Right renal cortex interstitium (tissue), 3 donors: ENCODE measurements around the gene VTI1B. TPM values are rescaled to one million over a fixed set of nuclear protein-coding genes. Genes with fewer than 3 reads are reported as not detected.

Source experiments
- DNase-seq, 3 donors: peaks; one replicate each; pipeline ENCODE4 v3.0.0-alpha.2; 2013; ENCODE audit warnings: low read depth in 3 of 3, low spot score in 2 of 3
- polyA plus RNA-seq, 3 donors: library from polyadenylated mRNA; unstranded; fragments of 120-200 nt; gene quantifications; one replicate each; pipeline ENCODE4 v1.2.1, GENCODE V29; 2013; ENCODE audit not compliant: insufficient read length in 3 of 3

Gene VTI1B
- polyA plus RNA-seq, 3 donors = 126 to 131 (median 128) TPM

DNA sequence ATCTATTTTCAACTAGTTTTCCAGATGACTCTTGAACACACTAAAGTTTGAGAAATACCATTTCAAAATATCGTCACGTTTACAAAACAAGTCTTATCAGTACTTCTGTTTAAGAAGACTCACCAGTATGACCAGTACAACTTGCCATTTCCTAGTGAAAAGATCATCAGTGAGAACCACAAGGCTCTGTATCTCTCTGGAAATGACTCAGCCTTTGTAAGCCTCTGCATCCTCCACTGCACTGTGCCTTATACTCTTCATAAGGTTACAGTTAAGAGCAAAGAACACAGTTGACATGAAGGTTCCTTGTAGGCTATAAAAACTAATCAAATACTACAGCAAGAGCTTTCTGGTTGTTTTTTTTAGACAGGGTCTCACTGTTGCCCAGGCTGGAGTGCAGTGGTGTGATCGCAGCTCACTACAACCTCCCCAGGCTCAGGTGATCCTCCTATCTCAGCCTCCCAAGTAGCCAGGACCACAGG is 5.7 kb upstream of the VTI1B start:
- DNase-seq = no peak

DNA sequence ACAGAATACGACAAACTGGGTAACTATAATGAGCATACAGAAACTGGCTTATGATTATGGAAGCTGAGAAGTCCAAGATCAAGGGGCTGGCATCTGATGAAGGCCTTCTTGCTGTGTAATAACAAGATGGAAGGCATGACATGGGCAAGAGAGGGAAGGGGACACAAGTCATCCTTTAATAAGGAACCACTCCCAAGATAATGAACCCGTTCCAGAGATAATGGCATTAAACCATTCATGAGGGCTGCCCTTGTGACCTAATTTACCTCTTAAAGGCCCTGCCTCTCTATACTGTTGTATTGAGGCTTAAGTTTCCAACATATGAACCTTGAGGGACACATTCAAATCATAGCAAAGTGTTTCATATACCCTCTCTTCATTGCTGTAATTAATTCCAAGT is 4.6 kb upstream of the VTI1B start:
- no peak for DNase-seq

DNA sequence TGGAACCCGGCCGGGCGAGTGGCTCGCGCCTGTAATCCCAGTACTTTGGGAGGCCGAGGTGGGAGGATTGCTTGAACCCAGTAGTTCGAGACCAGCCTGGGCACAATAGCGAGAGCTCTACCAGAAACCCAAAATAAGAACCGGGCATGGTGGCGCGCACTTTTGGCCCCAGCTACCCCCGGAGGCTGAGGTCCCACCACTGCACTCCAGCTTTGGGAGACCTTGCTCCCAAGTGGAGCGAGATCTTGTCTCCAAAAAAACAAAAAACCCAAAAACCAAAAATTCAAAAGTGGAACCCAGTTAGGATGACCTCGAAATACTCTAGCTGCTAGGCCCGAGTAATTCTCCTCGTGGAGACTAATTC is 769 bp upstream of the VTI1B start:
- no peak for DNase-seq

DNA sequence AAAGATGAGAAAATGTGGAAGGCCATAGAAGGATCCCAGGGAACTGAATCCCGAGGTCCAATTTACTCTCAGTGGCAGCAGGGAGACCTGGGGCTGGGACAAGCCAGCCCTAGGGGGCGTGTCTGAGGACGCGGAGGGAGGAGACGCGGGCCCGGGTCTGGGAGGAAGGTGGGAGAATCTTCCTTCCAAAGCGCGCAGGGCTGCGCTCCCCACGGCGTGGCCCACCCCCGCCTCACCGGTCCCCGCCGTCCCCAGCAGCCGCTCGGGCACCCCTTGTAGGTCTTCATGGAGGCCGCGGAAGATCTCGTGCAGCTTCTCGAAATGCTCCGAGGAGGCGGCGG is 323 bp downstream of the VTI1B start:
- DNase-seq = peak in 2 of 3 donors; percentile 49 to 57

DNA sequence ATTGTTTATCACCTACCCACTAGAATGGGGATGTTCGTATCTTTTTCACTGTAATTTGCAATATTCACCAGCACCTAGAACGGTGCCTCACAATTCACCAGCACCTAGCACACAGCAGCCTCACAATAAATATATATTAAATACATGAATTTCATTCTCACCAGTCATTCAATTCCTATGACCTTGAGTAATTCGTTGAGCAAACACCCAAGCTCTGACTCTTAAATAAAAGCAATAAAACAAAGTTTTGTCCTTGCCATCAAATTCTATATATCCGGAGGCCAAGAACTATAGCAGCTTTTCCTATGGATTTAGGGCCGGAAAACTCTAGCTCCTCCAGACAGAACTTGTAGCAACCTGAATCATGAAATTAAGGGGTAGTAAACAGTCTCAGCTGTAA is 981 bp downstream of the VTI1B start:
- no peak for DNase-seq

DNA sequence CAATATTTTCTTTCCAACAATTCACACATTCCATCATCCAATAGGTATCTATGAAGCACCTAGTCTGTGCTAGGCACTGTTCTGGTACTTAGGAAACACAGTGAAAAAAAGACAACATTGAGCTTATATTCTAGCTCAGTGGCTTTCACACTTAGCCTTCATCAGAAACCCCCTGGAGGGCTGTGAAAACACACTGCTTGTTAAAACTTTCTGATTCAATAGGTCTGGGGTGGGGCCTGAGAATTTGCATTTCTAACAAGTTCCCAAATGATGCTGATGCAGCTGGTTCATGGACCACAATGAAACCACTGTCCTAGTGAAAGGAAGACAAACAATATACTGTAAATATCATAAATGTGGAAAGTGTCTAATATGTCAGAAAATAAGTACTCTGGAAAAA is 5.9 kb downstream of the VTI1B start:
- DNase-seq = no peak

DNA sequence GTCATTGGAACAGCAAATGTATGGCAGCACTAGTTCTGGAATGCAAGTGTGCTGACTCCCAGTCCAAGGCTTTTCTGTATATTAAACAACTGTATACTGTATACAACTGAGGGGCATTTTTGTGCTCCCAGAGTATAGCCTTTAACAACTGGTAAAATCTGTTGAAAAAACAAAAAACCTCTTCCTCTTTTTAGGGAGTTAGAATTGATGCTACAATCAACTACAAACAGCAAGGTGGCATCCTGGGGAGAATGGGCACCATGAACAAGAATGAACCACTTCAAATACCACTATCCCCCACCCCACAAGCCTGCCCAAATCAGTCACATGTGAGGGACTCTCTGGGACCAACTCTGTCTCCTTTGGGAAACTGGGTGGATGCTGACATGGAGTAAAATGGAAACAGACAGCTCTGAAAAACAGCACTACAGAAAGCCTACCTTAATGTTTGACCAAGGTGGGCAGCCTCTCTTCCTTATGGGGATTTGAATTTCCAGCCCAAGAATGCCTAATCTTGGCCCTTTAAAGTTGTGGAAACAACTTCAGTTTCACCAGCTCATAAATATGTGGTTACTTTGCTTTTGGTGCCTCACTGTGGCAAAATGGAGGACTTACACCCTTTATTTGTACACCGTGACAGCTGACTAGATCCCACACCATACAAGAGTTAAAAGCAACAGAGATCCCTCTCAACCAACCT is 7.5 kb downstream of the VTI1B start:
- peak in 1 of 3 donors; percentile 36 for DNase-seq

DNA sequence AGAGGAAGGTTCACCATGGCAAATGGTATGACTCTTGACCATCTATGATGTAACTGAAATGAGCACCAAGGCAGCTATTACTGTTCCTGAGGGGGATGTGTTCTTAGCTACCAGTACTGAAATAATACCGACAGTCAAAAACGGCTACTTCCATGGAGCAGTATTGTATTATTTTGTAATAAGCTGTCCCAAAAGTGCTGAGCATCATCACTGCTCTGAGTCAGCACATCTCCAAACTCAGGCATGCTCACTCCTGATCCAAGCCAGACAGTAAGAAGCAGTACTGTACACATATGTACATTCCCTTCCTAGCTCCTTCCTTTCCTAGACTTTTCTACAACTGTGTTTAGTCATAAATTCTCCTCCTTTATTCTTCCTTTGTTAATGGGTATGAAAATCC is 8.6 kb downstream of the VTI1B start:
- DNase-seq = no peak

DNA sequence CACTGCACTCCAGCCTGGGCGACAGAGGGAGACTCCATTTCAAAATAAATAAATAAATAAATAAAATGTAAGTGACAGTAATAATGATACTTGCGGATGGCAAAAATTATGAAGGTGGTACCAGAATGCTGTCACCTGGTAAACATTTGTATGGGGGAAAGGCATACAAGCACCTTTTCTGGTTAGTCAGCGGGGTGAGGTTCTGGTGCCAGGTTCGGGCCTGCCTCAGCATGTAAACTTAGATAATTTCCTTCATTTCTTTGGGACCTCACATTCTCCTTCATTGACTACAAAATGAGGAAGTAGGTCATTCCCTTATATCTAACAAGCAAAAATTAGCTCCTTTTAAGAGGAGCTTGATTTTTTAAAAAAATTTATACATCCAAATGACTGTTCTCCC is 10.8 kb downstream of the VTI1B start:
- no peak for DNase-seq

DNA sequence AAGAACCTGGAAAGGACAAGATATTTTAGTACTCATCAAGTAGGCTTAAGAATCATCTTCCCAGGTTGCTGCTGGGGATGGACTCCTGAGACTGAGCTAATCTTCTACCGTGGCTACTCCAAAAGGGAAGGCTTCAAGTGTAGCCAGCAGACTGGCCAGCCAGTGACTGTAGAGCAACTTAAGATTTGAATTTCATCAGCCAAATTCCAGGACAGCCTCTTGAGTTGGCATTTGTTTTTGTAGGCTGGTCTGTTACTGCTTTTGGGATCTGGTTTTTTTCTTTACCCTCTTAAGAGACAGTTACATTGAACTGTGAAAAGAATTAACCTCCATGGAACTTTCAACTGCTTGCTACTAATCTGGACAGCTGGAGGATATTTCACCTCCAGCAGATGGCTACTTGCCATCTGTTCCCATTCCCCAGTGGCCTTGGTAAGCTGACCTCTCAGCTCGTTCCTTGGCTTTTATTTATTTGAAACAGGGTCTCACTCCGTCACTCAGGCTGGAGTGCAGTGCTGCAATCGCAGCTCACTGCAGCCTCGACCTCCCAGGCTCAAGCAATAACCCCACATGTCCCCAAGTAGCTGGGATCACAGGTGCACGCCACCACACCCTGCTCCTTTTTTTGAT is 20.7 kb downstream of the VTI1B start:
- no peak for DNase-seq

DNA sequence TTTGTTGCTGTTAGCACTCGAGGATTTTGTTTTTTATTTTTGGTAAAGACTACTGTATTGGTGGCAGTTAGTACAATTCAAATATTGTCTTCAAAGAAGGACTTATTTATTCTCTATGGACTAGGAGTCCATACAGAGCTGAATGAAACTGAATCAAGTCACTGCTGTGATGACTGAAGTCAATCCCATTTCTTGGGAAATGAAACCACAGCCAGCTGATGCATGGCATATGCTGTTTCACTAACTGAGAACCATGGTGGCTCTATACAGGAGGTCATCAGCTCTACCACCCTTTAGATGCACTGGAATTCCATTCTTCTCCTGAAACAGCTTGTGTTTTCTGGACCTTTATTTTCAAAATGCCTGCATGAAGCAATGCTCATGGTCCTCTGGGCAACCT is 22.2 kb downstream of the VTI1B start:
- DNase-seq = no peak

DNA sequence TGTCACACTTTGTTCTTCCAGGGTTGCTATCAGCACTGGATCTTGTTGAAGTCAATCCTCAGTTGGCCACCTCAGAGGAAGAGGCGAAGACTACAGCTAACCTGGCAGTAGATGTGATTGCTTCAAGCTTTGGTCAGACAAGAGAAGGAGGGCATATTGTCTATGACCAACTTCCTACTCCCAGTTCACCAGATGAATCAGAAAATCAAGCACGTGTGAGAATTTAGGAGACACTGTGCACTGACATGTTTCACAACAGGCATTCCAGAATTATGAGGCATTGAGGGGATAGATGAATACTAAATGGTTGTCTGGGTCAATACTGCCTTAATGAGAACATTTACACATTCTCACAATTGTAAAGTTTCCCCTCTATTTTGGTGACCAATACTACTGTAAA is 23.7 kb downstream of the VTI1B start:
- DNase-seq = no peak

DNA sequence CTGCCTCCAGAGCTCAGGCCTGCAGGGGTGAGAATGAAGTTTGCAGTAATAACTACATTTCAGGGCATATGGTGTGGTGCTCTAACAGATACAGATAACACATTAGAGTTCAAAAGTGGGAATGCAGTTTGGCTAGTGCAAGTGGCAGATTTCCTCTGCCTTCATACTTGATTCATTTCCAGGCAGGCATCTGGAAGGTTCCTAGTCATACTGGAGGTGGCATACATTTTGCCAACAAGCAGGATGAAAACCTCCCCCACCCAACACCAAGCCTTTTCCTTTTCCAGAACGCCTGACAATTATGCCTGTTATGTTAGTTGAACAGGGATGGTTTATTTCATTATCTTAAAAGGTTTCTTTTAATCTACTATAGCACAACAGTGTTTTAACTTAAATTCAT is 24.3 kb downstream of the VTI1B start:
- DNase-seq = no peak

DNA sequence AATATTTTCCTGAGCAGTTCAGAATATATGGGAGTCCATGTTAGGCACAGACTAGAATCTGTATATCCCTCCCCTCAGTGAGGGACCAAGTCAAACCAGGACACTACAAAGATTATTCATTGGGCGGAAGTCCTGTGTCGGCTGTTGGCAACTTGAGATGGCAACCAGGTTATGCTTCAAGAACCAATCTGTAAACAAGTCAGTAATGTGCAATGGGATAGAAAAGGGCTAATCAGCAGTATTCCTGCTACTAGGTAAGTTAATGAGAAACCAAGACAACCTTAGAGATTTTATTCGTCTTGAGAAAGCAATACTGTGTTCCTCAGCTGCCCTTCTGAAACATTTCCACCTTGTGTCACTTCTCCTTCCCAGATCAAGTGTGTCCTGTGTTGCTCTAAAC is 28.3 kb downstream of the VTI1B start:
- no peak for DNase-seq

DNA sequence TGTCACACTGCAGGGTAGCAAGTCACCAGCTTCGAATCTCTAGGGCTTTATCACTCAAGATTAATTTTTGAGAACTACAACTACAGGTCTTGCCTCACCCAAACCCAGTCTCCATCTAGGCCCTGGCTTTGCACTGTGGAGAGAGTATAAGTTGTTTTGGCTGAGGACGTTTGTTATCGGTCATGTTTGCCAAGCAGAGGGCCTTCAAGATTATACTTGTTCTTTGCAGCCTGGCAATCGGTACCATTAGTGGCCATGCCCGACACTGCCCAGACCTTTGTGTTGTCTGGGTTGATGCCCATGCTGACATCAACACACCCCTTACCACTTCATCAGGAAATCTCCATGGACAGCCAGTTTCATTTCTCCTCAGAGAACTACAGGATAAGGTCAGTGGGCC is 29.0 kb downstream of the VTI1B start:
- DNase-seq = no peak

DNA sequence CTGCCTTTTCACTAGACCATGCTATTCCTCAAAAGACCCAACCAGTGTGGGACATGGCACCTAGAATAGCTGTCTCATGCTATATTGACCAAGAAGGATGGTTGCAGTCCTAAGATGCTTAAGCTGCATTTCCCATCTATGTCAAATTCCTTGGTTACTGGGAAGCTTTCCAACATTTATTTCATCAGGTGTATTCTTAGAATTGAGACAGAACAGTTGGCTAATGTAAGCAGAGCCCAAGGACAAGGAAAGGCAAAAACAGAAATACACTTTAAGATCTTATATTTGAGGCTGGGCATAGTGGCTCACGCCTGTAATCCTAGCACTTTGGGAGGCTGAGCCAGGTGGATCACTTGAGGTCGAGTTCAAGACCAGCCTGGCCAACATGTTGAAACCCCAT is 30.0 kb downstream of the VTI1B start:
- no peak for DNase-seq

DNA sequence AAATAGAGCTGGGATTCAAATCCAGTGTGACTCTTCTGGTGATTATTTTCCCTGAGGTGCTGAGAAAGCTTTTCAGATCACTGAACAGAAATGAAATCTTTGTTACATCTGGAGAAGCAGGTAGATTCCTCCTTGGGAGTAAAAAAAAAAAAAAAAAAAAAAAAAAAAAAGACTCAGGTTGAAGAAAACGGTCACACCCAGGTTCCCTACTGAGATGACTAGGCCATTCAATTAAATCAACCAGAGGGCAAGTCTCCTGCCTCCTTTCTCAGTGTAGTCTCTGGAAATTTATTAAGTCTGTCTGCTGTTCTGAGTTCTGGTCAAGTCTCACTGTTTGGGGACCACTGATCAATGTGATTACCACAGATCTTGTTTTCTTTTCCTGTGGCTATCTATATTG is 30.7 kb downstream of the VTI1B start:
- no peak for DNase-seq

DNA sequence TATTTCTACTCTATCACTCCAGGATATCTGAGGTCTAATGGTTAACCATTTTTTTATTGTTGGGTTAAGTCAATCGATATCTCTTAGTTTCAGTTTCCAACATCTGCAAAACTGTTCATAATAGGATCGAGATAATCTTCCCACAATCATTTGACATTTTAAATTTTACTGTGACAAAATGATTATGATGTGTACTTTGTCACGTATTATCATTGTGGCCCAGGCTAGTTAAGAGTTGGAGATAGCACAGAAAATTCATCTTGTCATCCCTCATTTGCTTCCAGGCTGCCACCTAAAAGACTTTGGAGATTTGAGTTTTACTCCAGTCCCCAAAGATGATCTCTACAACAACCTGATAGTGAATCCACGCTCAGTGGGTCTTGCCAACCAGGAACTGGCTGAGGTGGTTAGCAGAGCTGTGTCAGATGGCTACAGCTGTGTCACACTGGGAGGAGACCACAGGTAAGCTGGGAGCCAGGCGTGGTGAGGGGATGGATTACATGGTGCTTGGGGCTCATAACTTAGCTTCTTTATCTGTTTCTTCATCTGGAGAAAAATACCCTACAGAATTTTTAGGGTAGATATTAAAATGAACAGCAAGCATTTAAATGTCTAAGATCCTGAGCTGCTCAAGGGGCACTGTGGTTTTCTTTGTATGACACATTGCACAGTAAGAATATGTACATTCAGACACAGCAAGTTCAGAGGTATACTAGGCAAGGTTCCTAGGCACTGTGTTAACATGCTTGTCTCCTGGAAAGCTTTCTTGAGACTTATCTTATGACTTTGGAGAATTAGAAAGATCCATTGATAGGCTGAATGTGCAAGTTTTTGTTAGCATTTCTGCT is 32.3 kb downstream of the VTI1B start:
- DNase-seq = no peak

DNA sequence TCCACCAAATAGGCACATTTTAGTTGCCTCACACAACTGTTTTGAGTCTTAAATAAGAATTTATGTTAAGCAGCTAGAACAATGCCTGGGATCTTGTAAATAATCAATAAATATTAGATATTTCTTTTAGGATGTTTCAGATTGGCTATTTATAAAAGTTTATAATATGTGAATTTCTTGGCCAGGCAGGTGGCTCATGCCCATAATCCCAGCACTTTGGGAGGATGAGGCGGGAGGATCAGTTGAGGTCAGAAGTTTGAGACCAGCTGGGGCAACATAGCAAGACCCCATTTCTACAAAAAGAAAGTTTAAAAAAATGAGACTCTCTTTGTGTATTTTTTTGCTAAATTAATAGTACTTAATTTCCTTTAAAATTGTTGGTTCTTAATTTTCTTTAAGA is 33.0 kb downstream of the VTI1B start:
- DNase-seq = no peak

DNA sequence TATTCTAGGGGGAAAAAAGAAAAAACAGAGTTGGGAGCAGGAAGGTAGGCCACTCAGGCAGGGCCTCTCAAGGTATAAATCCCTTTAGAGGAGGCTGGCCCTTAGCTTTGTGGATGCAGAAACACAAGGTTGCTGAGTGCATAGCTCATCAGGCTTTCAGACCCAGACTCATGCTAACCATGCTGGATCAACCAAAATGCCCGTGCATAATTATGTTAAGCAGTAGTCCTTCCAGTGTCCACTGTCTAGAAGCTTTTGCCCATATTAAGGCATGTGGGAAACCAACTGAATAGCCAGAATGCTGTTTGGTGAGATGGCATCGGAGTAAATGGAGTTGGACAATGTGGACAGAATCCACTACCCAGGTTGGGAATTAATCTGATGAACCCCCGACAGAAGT is 35.8 kb downstream of the VTI1B start:
- no peak for DNase-seq

DNA sequence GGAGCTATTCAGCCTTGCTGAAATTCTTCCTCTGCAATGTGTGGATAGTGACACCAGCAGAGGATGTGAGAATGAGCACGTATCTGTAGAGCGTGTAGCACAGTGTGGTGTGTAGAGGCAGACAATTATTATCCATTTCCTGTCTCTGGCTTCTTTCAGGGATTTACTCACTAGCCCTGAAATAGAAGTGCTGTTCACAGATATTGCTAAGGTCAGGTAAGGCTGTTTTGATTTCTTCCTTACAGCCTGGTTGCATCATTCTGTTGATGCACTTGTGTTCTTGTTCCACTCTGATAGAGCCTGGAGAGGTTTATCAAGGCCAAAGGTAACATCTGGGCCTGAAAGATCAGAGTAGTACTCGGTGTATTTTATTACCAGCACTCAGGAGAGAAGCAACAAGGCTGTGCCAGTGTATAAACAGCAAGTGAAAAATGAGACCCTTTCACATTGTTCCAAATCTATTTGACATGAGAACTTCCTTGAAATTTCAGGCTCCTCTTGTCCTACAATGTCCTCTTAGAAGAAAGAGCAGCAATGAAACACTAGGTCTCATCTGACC is 38.0 kb downstream of the VTI1B start:
- DNase-seq = no peak
